HFF-Myc (cell line): ENCODE measurements around the gene HHATL.

ENCODE experiments used
- DNase-seq: peaks from one replicate; pipeline ENCODE4 v3.0.0-alpha.2; 2011; ENCODE audit warnings: low read depth; ENCODE audit errors: extremely low read depth
- H3K4me3 ChIP-seq: replicated peaks from 2 replicates; pipeline ENCODE4 v1.5.1; 2011; ENCODE audit warnings: low read depth, mild to moderate bottlenecking, control low read depth, low read length
- CTCF ChIP-seq: IDR thresholded peaks from 2 replicates; pipeline ENCODE4 v1.5.1; 2012; ENCODE audit warnings: mild to moderate bottlenecking, low read depth, low read length, control low read depth; ENCODE audit errors: missing control alignments

HHATL gene

GRCh38 chr3:42746455-42747450, 44.2 kb upstream of the HHATL start:
- H3K4me3 ChIP-seq, result no peak overlapping the region
- TF ChIP-seq CTCF, result no peak
- no peak for DNase-seq

GRCh38 chr3:42745776-42746454, 43.3 kb upstream of the HHATL start:
- no peak for DNase-seq
- H3K4me3 ChIP-seq, result no peak overlapping the region
- no peak for TF ChIP-seq CTCF

- TF ChIP-seq CTCF, result no peak
- H3K4me3 ChIP-seq, result no peak overlapping the region
- DNase-seq, result no peak
Observed at GRCh38 chr3:42745291-42745745, 42.7 kb upstream of the HHATL start.

GRCh38 chr3:42743204-42743995, 40.8 kb upstream of the HHATL start:
- no peak for TF ChIP-seq CTCF
- H3K4me3 ChIP-seq, result no peak overlapping the region
- no peak for DNase-seq

GRCh38 chr3:42742688-42743087, 40.1 kb upstream of the HHATL start:
- DNase-seq, result no peak
- H3K4me3 ChIP-seq, result no peak overlapping the region
- no peak for TF ChIP-seq CTCF

GRCh38 chr3:42742259-42742658, 39.7 kb upstream of the HHATL start:
- TF ChIP-seq CTCF, result no peak
- H3K4me3 ChIP-seq, result no peak overlapping the region
- no peak for DNase-seq
